Heart left ventricle (tissue), 13 donors: ENCODE results near the gene CMIP.

Experiments used
- CTCF ChIP-seq, 12 donors: fragments of 200-600 bp; sonication (generic) in 4 of 12; IDR thresholded peaks; one replicate each; pipeline versions ENCODE4 v1.5.0 to v1.8.0; 2018 to 2022; ENCODE audit warnings: antibody characterized with exemption in 12 of 12, mild to moderate bottlenecking in 5 of 12
- POLR2A ChIP-seq, 2 donors: fragments of 450-650 bp; IDR thresholded peaks; one replicate each; pipeline ENCODE4 v1.6.1; 2017; ENCODE audit warnings: antibody characterized with exemption in 2 of 2, mild to moderate bottlenecking in 2 of 2, moderate library complexity in 2 of 2
- donor health status: ischemic (EF 13 %, LVEDD 7.1; RV severe dilation, severe dysfunction).
- donor health status: DM: no; HTN: yes; CAD: no.
- donor health status: DM: no; HTN: no; CAD: no.
- donor health status: ischemic (EF 25% LVEDD 6.9; RV normal size, moderate dysfunction).
- donor health status: ischemic (EF 25% LVEDD 5.7; RV mildly dilated, moderate dysfunction).
- donor health status: ischemic (EF 35%, LVEDD 5.7; RV mildly dilated, moderate dysfunction).
- donor health status: nonischemic (EF 11% LVEDD 7.7; RV severe dilation, severe dysfunction).
- donor health status: DM: yes; HTN: yes; CAD: no.
- donor health status: PGD.
- donor health status: ischemic (EF 29% LVEDD 5.4; RV normal size, mild dysfunction).
- donor health status: nonischemic (EF 23%, LVEDD 6.1; RV moderate dilation, normal function).

- no peak for TF ChIP-seq CTCF (IDR thresholded peaks at IDR 0.05)
- no peak for TF ChIP-seq POLR2A (IDR thresholded peaks at IDR 0.05)
Observed at GRCh38 chr16:81564421-81564911, 119.9 kb downstream of the CMIP start.
